Activated CD8-positive, alpha-beta memory T cell treated with anti-CD3 and anti-CD28 coated beads for 4 hours (primary cell): ENCODE results near the gene DUOX2.
"Not testable (repeated sequence)": the region's sequence is repeated elsewhere in the genome, so short reads cannot be mapped to it uniquely, and the experiment has no call there.

Experiments used
- DNase-seq, 2 donors: peaks; one replicate each; pipeline ENCODE4 v3.0.0-alpha.2; 2020; ENCODE audit warnings: low read depth in 2 of 2

The DUOX2 gene

DNA sequence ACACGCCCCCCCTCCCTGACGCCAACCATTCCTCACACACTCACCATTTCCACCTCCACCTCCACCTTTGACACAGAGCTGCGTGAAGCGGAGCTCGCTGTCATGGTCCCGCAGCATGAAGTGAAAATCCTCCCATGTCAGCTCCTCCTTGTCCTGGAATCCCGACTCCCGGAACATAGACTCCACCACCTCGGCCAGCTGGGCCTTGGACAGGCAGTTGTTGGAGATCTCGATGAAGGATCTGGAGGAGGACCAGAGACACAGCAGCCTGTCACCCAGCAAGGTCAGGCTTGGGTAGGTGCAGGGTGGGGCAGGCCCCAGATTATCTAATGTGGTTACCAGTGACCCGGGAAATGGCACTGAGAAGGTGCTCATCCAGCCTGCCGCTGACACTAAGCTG lies 12.2 kb downstream of the DUOX2 start:
- DNase-seq = no peak

DNA sequence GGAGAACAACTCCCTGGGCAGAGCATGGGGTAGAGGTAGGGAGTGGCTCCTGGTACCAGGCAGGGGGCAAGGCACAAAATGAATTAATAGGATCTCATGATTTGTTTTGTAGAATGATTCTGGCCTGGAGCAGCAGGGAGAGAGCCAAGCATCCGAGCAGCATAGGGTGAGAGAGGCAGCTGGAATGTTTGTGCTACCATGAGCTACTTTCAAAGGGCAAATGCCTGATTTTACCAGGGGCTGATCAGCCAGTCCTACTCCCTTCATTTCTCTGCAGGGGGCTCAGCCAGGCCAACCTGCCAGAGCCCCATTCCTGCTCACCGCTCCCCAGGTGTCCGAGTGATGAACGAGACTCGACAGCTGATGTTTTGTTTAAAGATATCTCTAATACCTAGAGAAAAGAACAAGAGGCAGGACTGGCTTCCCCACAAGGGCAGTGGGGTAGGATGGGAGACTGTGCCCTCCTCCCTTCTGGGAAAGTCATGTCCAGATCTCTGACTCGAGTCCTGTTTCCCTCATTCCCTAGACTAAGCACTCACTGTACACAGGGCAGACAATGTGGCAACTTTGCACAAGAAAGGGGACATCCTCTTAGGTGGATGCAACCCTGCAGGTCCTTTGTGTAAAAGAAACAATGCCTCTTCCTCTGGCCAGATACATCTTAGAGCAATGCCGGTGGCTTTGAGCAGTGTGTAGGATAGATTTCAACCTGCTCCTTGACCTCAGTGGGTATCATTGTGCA lies 12.9 kb downstream of the DUOX2 start:
- no peak for DNase-seq

DNA sequence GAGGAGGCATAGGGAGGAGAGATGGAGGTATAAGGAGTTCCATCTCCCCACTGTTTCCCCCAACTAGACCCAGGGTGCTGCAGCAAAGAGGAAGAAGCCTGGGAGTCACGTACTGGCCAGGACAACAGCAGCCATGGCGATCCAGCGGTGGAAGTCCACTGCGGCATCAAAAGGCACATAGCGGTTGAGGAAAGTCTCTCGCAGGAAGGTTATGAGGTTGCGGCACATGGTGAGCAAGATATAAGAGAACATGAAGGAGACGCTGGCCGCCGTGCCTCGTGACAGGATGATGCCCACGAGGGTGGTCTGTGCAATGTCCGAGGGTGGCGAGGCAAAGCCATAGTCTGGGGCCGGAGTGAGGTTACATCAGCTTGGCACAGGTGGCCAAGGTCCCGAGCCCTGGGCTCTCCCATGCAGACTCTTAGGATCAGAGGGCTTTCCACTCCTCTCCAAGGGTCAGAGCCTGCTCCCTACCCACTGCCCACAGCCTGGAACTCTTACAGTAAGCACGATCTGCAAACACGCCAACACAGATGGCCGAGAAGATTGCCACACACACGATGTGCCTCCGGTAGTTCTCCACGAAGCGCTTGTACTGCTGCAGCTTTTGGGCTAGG lies 14.3 kb downstream of the DUOX2 start:
- DNase-seq = no peak

DNA sequence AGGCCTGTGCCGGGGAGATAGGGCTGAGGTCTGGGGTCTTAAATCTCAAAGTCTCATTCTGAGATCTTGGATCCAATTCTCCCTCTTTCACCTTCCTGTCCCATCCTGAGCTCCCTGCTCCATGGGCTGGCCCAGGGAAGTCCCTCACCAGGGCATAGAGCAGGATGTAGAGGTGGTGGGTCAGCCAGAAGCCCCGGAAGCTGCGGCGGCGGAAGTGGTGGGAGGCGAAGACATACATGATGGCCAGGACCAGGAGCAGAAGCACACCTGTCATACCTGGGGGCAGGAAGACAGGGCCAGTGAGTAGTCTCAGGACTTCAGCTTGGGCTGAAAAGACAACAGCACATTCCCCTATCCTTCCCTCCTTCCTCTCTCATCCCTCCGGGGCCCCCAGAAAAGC lies 16.5 kb downstream of the DUOX2 start:
- DNase-seq = no peak

DNA sequence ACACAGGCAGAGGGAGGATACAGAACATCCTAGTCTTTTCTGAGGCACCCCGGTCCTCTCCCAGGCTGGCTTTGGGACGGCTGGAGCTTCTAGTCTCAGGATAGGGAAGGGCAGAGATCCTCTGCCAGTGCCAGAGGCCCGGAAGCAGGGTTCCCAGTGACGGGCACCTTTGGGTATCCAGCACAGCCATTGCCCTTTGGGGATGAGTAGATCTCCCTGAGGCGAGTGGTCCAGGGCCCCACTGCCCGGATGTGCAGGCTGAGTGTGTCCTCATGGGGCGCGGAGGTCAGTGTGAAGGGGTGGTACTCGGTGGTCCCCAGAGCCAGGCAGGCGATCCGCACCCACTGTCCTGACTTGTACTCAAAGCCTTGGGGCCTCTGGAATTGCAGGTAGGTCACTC lies 18.3 kb downstream of the DUOX2 start:
- no peak for DNase-seq

DNA sequence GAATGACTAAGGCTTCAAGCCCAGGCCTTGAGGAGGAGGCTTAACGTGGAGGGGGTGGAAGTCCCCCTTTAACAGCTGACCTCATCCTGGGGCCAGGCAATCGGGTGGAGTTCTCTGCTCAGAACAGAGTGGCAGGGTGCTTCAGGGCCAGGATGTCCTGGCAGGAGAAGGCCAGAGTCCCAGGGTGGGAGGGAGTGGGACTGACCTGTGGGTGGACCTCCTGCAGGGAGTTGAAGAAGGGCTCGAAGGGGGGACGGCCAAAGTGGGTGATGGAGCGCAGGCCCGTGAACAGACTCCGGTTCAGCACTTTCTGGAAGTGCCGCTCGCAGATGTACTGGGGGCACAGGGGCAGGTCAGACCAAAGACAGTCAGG lies 19.6 kb downstream of the DUOX2 start:
- DNase-seq = no peak

DNA sequence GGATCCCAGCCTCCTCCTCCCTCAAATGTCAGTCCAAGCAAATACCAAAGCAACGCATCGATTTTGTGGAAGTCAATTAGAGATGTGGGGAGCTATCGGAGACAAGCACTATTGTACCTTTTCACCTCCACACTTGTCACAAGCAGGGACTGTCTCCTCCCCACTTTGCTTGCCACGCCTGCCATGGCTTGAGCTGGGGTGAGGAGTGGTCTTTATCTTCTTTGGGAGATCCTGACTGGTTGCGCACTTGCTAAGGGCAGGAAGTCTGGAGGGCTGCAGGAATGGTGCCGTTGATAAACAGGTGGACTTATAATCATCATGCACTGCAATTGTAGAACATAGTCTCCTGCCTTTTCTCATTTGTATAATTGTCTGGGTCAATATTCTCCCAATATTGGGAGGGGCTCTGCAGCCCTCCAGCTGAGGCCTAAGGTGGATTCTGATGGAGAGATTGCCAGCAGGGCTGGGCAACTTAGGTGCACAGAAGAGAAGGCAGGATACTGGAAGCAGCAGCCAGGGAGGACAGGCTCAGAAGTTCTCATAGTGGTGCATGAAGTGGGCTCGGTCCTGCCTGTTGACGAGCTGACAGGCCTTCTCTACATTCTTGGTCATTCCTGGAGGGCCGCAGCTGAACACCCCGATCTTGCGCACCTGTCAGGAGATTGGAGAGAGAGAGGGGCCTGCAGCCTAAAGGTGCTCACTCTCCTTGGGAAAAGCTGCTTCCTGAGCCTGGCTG lies 20.2 kb downstream of the DUOX2 start:
- no peak for DNase-seq

DNA sequence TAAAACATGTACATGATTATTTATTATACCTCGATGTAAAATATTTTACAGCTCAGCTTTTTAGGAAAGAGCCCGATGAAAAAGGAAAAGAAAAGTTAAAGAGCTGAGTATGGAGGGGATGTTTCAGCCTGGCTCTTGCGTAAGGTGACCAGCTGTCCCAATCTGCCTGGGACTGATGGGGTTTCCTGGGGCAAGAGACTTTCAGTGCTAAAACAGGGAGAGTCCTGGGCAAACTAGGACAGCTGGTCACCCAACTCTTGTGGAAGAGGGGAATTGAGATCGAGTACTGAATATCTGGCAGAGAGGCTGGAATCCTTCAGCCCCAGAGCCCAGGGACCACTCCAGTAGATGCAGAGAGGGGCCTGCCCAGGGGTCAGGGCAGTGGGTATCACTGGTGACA lies 21.0 kb downstream of the DUOX2 start:
- no peak for DNase-seq

DNA sequence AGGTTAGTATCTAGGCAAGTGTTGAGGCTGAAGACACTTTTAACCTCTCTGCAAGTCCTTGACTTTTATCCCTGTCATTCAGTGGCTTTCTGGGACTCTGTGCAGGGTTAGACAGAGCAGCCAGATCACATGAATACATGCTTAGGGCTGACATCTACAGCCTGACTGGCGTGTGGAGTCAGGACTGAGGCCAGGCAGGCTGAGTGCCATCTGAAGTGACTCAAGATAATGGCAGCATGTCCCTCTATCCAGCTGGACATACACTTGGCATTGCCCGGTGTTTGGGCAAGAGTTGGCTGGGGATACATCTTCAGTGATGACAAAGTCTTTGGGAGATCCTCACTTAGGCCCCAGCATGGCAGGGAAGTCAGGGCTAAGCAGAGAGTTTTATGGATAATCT lies 22.4 kb downstream of the DUOX2 start:
- DNase-seq = no peak

DNA sequence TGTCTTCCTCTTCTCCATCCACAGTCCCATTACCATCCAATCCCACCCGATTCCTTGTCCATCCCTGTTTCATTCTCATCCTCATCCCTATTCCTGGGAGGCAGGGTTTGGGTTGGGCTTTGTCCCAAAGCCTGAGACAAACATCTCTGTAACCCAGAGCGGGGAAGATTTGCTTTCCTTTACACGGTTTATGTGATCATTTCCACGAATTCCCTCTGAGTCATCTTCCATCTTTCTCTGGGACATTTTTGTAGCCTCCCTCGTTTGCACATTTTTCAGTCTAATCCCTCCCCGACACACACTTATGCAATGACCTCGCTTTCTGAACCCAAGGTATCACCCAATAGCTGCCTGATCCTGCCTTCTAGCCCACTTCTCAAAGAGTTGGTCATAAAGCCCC lies 22.8 kb downstream of the DUOX2 start:
- DNase-seq = no peak

DNA sequence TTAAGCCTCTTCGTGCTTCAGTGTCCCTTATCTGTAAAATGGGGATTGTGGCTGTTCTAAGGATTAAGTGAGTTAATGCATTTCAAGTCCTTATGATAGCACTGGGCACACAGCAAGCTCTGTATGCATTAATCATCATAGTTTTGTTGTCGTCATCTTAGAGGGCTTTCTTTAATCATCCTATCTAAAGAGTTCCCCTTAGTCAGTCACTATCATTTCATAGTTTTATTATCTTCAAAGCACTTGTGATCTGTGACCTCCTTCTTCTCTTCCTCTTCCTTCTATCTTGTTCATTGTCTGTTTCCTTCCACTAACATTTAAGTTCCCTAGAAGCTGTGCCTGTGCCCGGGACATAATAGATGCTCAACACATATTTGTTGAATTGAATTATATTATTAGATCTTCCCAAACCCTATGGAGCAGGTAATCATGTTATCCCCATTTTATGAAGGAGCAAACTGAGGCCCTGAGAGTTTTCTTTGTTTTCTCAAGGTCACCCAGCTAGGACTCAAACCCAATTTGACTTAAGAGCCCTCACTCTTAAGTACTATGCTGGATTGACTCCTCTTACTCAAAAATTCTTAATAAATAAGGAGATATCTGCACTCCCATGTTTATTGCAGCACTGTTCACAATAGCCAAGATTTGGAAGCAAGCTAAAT lies 24.1 kb downstream of the DUOX2 start:
- DNase-seq = no peak

DNA sequence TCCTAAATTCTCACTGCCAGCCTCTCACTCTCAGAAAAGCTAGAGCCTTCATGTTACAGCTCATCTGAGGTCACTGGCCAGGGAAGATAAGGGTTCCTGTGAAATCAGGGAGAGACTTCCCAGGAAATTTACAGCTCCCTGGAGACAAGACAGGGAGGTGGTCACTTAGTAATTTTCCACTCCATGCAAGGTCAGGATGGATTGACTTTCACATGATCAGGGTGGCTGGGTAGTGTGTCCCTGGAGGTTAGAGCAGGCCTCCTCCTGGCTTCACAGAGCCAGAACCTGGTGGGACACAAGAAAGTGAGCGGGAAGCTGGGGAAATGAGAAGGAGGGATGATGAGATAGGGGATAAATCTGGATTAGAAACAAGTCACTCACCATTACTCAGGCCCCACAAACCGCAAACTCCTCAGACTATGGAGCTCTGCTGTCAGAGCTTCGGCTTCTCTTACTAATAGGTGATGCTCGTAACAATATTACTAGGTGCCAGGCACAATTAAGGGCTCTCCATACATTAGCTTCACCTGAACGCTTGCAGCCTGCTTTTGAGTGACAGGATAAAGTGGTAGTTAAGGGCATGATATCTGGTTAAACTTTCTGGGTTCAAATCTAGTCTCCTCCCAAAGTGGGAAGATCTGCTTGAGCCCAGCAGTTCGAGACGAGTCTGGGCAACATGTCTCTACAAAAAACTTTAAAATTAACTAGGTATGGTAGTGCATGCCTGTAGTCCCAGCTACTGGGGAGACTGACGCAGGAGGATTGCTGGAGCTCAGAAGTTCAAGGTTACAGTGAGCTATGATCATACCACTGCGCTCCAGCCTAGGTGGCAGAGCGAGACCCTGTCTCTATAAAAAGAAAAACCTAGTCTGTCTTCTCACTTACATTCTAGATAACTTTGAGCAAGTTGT lies 24.9 kb downstream of the DUOX2 start:
- DNase-seq = no peak

DNA sequence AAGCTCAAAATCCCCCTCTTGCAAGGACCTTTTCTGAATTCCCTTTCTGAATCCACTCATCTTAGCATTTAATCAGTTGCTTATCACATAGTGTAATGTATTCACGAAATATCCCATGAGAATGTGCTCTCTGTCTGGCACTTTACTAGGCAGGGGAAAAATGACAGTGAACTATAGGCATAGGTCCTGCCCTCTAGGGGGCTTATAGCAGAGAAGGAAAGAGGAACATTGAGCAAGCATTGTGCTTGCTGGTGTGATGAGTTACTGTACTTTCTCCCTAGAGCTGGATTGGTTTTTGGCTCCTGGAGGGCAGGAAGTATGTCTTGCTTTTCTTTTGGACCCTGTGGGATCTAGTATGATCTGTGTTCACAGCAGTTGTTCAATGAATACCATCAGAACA lies 26.5 kb downstream of the DUOX2 start:
- no peak for DNase-seq

DNA sequence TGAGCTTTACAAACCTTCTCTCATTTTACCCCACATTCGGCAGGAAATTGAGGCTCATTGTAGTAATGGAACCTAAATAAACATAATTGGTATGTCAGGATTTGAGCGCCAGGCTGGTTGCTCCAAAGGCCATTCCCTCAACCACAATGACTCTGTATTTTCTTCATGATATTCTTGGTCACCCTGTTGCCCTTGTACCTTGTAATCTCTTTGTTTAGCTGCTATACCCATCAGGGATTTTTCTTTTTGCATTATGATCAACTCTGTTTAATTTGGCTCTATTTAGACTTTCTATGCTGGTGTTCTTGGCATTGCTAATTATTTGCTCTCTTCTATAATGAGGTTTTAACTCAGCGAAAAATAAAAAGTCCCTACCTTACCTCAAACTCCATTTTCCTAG lies 29.8 kb downstream of the DUOX2 start:
- no peak for DNase-seq

DNA sequence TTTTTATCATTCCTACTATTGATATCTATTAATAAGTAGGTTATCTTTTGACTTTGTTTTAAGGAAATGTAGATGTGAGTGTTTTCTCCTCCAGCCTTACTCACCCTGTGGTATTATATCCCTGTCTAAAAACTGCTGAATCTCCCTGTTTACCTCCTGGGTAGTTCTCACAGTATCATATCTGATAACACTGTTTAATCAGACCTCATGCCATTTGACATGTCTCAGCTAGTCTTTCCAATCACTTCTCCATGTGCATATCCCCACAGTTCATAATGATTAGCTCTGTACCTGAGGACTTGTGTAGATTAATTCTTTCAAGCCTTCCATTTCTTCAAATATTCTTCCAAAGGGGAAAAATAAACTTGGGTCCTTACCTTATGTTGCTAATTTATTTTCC lies 30.7 kb downstream of the DUOX2 start:
- DNase-seq = no peak

DNA sequence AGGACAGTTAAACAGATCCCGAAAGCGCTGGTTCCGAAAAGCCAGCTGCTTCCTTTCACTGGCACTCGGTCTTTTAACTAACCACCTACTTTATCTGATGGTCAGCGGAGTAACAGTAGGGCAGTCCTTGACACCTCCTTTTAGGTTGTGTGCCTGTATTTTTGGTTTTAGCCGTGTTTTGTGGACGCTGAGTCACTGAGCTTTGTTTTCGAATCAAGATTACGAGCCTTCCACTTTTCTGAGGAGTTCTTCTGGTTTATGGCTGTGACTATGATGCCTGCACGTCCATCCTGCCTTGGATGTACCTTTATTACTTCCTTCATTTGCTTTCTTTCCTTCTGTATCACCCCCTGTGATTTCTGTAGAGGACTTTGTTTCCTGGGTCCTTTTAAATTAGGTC lies 31.6 kb downstream of the DUOX2 start:
- not testable (repeated sequence) for DNase-seq

DNA sequence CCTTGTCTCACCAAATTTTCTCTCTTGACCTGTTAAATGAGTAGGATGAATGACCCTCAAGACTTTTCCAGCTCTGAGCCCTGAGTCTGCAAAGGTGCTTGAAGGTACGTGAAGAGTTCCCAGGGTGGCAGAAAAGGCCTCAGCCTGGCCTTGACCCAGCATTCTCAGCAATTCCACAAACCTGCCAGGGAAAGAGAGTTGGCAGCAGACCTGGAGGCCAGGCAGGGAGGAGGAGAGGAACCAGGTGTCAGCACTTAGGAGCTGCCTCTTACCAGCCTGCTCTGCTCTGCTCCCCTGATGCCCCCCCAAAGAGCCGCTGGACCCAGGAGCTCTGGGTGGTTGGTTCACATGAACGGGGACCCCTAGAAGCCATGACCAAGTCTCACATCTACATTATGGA lies 33.4 kb downstream of the DUOX2 start:
- DNase-seq = not testable (repeated sequence)

DNA sequence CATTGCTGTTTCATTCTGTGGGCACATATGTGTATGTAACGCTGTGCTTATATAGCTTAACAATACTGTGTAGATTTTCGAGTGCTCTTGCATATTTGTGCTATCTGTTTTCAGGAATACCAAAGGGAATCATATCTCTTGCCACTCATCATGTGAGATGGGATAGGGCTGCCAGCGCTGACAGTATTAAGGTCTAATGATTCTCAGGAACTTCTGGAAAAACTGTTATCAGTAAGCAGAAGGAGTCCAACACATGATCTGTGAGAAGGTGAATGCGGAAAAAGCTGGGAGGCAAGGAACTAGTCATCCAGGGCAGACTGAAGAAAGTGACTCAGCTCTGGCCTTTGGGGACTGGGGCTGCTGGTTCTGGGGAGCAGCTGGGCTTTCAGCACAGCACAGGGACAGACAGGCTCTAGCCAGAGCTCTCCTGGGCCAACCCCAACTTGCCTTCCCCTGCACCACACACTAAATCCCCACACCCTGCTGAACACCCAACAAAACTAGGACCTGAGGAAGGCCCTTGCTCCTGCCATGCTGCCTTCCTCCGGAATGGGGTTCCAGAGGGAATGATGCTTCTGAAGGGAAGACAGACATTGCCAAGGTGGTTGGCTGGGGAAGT lies 34.2 kb downstream of the DUOX2 start:
- not testable (repeated sequence) for DNase-seq

DNA sequence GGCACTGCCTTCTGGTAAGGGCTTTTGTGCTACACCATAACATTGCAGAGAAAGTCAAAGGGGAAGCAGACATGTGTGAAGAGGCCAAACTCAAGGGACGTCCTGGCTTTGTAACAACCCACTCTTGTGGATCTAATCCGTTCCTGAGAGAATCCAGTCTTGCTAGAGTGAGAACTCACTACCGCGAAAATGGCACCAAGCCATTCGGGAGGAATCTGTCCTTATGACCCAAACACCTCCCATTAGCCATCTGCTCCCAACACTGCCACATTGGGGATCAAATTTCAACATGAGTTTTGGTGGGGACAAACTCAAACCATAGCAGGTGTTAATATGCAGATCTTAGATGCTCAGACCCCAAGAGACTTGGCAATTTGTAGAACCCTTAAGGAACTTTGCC lies 34.8 kb downstream of the DUOX2 start:
- not testable (repeated sequence) for DNase-seq

DNA sequence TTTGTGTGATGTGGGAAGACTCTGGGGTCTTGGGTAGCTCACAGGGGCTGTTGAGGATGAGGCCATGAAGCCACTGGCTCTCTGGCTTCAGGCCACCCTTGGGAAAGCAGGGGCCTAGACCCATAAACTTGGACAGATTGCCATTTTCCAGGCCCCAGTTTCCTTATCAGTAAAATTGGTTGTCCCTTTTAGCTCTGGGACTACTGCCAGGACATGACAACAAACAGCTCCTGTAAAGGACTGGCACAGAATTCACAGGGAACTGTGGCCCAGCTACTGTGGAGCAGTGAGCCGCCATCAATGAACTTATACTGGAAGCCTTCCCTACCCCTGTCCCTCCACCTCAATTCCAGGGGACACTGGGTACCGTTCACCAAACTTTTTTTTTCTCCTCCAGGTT lies 36.6 kb downstream of the DUOX2 start:
- DNase-seq = not testable (repeated sequence)
